ENCODE data around the gene GALM.
"Not testable (repeated sequence)": the region's sequence is repeated elsewhere in the genome, so short reads cannot be mapped to it uniquely, and the experiment has no call there.

Gene GALM

GRCh38 chr2:38666556-38666910 is 619 bp downstream of the GALM start:
- WGBS, result 8% methylated on average over 4 of the region's 4 CpGs
- Histone ChIP-seq H3K4me1 (ENCODE audit: insufficient read depth, low read length) (peaks cover 19% of the 10 kb centered on the region), H3K9me3 (ENCODE audit: insufficient read depth, low read depth, low read length) (no peaks in the 10 kb centered on the region), H3K27me3 (ENCODE audit: insufficient read depth, low read length) (no peaks in the 10 kb centered on the region), H3K36me3 (ENCODE audit: insufficient read depth, low read length) (no peaks in the 10 kb centered on the region), H3K27ac (ENCODE audit: low read depth, low read length) (no peak overlapping the region), H3K4me3 (ENCODE audit: low read length) (peak overlapping the region; percentile 76), H3K9ac (ENCODE audit: low read depth, low read length) (peak overlapping the region; percentile 73)

- Histone ChIP-seq H3K9me3 (ENCODE audit: insufficient read depth, low read depth, low read length) (no peaks in the 10 kb centered on the region), H3K4me1 (ENCODE audit: insufficient read depth, low read length) (peaks cover 20% of the 10 kb centered on the region), H3K27ac (ENCODE audit: low read depth, low read length) (no peak overlapping the region), H3K9ac (ENCODE audit: low read depth, low read length) (no peak overlapping the region), H3K36me3 (ENCODE audit: insufficient read depth, low read length) (no peaks in the 10 kb centered on the region), H3K4me3 (ENCODE audit: low read length) (no peak overlapping the region), H3K27me3 (ENCODE audit: insufficient read depth, low read length) (no peaks in the 10 kb centered on the region)
- WGBS, result 95% methylated on average over 4 of the region's 4 CpGs
Observed at GRCh38 chr2:38668092-38668491, 2.2 kb downstream of the GALM start.

GRCh38 chr2:38668779-38669479 is 3.0 kb downstream of the GALM start:
- 93% methylated on average over 16 of the region's 16 CpGs for WGBS
- Histone ChIP-seq H3K4me1 (ENCODE audit: insufficient read depth, low read length) (peaks cover 20% of the 10 kb centered on the region), H3K27ac (ENCODE audit: low read depth, low read length) (no peak overlapping the region), H3K27me3 (ENCODE audit: insufficient read depth, low read length) (no peaks in the 10 kb centered on the region), H3K9ac (ENCODE audit: low read depth, low read length) (no peak overlapping the region), H3K9me3 (ENCODE audit: insufficient read depth, low read depth, low read length) (no peaks in the 10 kb centered on the region), H3K36me3 (ENCODE audit: insufficient read depth, low read length) (no peaks in the 10 kb centered on the region), H3K4me3 (ENCODE audit: low read length) (no peak overlapping the region)

- Histone ChIP-seq H3K9me3 (ENCODE audit: insufficient read depth, low read depth, low read length) (no peaks in the 10 kb centered on the region), H3K9ac (ENCODE audit: low read depth, low read length) (no peak overlapping the region), H3K4me3 (ENCODE audit: low read length) (no peak overlapping the region), H3K27me3 (ENCODE audit: insufficient read depth, low read length) (no peaks in the 10 kb centered on the region), H3K36me3 (ENCODE audit: insufficient read depth, low read length) (peaks cover 3% of the 10 kb centered on the region; the same call in 1 of the 2 replicates), H3K27ac (ENCODE audit: low read depth, low read length) (no peak overlapping the region), H3K4me1 (ENCODE audit: insufficient read depth, low read length) (peaks cover 20% of the 10 kb centered on the region)
- 70% methylated on average over 6 of the region's 6 CpGs for WGBS
Observed at GRCh38 chr2:38671303-38671702, 5.4 kb downstream of the GALM start.

- peaks cover 16% of the 10 kb centered on the region for H3K4me1 ChIP-seq (ENCODE audit: insufficient read depth, low read length)
- no peak overlapping the region for H3K9ac ChIP-seq (ENCODE audit: low read depth, low read length)
- H3K27me3 ChIP-seq (ENCODE audit: insufficient read depth, low read length), result no peaks in the 10 kb centered on the region
- no peak overlapping the region for H3K4me3 ChIP-seq (ENCODE audit: low read length)
- no peak overlapping the region for H3K27ac ChIP-seq (ENCODE audit: low read depth, low read length)
- H3K9me3 ChIP-seq (ENCODE audit: insufficient read depth, low read depth, low read length), result no peaks in the 10 kb centered on the region
- 82% methylated on average over 2 of the region's 2 CpGs for WGBS
- peaks cover 3% of the 10 kb centered on the region; the same call in 1 of the 2 replicates for H3K36me3 ChIP-seq (ENCODE audit: insufficient read depth, low read length)
Observed at GRCh38 chr2:38671946-38672345, 6.0 kb downstream of the GALM start.

- Histone ChIP-seq H3K9me3 (ENCODE audit: insufficient read depth, low read depth, low read length) (no peaks in the 10 kb centered on the region), H3K4me1 (ENCODE audit: insufficient read depth, low read length) (peaks cover 16% of the 10 kb centered on the region), H3K27me3 (ENCODE audit: insufficient read depth, low read length) (no peaks in the 10 kb centered on the region), H3K36me3 (ENCODE audit: insufficient read depth, low read length) (peaks cover 3% of the 10 kb centered on the region; the same call in 1 of the 2 replicates), H3K27ac (ENCODE audit: low read depth, low read length) (no peak overlapping the region), H3K4me3 (ENCODE audit: low read length) (no peak overlapping the region), H3K9ac (ENCODE audit: low read depth, low read length) (no peak overlapping the region)
- WGBS, result 97% methylated on average over 8 of the region's 8 CpGs
Observed at GRCh38 chr2:38672445-38673391, 6.8 kb downstream of the GALM start.

GRCh38 chr2:38676681-38677080 is 10.8 kb downstream of the GALM start:
- WGBS, result 93% methylated on average over 4 of the region's 6 CpGs
- peaks cover 14% of the 10 kb centered on the region for H3K36me3 ChIP-seq (ENCODE audit: insufficient read depth, low read length)

GRCh38 chr2:38680868-38681267 is 15.0 kb downstream of the GALM start:
- not testable (repeated sequence) for H3K4me1 ChIP-seq (ENCODE audit: insufficient read depth, low read length); H3K9me3 ChIP-seq (ENCODE audit: insufficient read depth, low read depth, low read length); H3K27me3 ChIP-seq (ENCODE audit: insufficient read depth, low read length); H3K4me3 ChIP-seq (ENCODE audit: low read length); H3K9ac ChIP-seq (ENCODE audit: low read depth, low read length); H3K27ac ChIP-seq (ENCODE audit: low read depth, low read length)
- H3K36me3 ChIP-seq (ENCODE audit: insufficient read depth, low read length), result peaks cover 16% of the 10 kb centered on the region
- 97% methylated on average over 5 of the region's 5 CpGs for WGBS

More at GRCh38 chr2:38676681-38677080, 10.8 kb downstream of the GALM start:
- H3K4me1 ChIP-seq (ENCODE audit: insufficient read depth, low read length), result no peaks in the 10 kb centered on the region
- H3K27me3 ChIP-seq (ENCODE audit: insufficient read depth, low read length), result no peaks in the 10 kb centered on the region
- H3K9me3 ChIP-seq (ENCODE audit: insufficient read depth, low read depth, low read length), result no peaks in the 10 kb centered on the region
- no peak overlapping the region for H3K9ac ChIP-seq (ENCODE audit: low read depth, low read length)
- H3K27ac ChIP-seq (ENCODE audit: low read depth, low read length), result no peak overlapping the region
- no peak overlapping the region for H3K4me3 ChIP-seq (ENCODE audit: low read length)

GRCh38 chr2:38682008-38682575 is 16.2 kb downstream of the GALM start:
- no peaks in the 10 kb centered on the region for H3K27me3 ChIP-seq (ENCODE audit: insufficient read depth, low read length)
- no peaks in the 10 kb centered on the region for H3K9me3 ChIP-seq (ENCODE audit: insufficient read depth, low read depth, low read length)
- no peak overlapping the region for H3K27ac ChIP-seq (ENCODE audit: low read depth, low read length)
- H3K9ac ChIP-seq (ENCODE audit: low read depth, low read length), result no peak overlapping the region
- H3K36me3 ChIP-seq (ENCODE audit: insufficient read depth, low read length), result peaks cover 15% of the 10 kb centered on the region
- H3K4me1 ChIP-seq (ENCODE audit: insufficient read depth, low read length), result no peaks in the 10 kb centered on the region
- no peak overlapping the region for H3K4me3 ChIP-seq (ENCODE audit: low read length)
- 89% methylated on average over 2 of the region's 2 CpGs for whole genome bisulfite sequencing

GRCh38 chr2:38682620-38683019 is 16.7 kb downstream of the GALM start:
- not testable (repeated sequence) for H3K4me1 ChIP-seq (ENCODE audit: insufficient read depth, low read length); H3K4me3 ChIP-seq (ENCODE audit: low read length); H3K27ac ChIP-seq (ENCODE audit: low read depth, low read length); H3K27me3 ChIP-seq (ENCODE audit: insufficient read depth, low read length); H3K9ac ChIP-seq (ENCODE audit: low read depth, low read length); H3K9me3 ChIP-seq (ENCODE audit: insufficient read depth, low read depth, low read length)
- WGBS, result 98% methylated on average over 8 of the region's 10 CpGs
- H3K36me3 ChIP-seq (ENCODE audit: insufficient read depth, low read length), result peaks cover 15% of the 10 kb centered on the region

GRCh38 chr2:38683766-38684165 is 17.9 kb downstream of the GALM start:
- Histone ChIP-seq H3K27ac (ENCODE audit: low read depth, low read length) (no peak overlapping the region), H3K9me3 (ENCODE audit: insufficient read depth, low read depth, low read length) (no peaks in the 10 kb centered on the region), H3K36me3 (ENCODE audit: insufficient read depth, low read length) (peaks cover 13% of the 10 kb centered on the region), H3K27me3 (ENCODE audit: insufficient read depth, low read length) (no peaks in the 10 kb centered on the region), H3K4me1 (ENCODE audit: insufficient read depth, low read length) (no peaks in the 10 kb centered on the region), H3K9ac (ENCODE audit: low read depth, low read length) (no peak overlapping the region), H3K4me3 (ENCODE audit: low read length) (no peak overlapping the region)
- WGBS, result 97% methylated on average over 7 of the region's 7 CpGs
